BLaER1 treated with 17β-estradiol and CSF1 and Interleukin-3, amounts not matched to agents 10 nM and 100 nM (cell line): Measurements from ENCODE around the gene EMX1.

Source experiments
- H3K27ac ChIP-seq, 11 experiments: shearing (Covaris generic); formaldehyde crosslinking; 2 replicates each; pipeline ENCODE4 v1.8.1; 2022
- H3K27me3 ChIP-seq, 11 experiments: shearing (Covaris generic); formaldehyde crosslinking; 2 replicates each; pipeline ENCODE4 v1.8.1; 2022
- H3K36me3 ChIP-seq, 11 experiments: shearing (Covaris generic); formaldehyde crosslinking; 2 replicates each; pipeline ENCODE4 v1.8.1; 2022
- H3K4me1 ChIP-seq, 10 experiments: shearing (Covaris generic); formaldehyde crosslinking; 2 replicates each; pipeline ENCODE4 v1.8.1; 2022
- H3K4me2 ChIP-seq, 11 experiments: shearing (Covaris generic); formaldehyde crosslinking; 2 replicates each; pipeline ENCODE4 v1.8.1; 2022
- H3K4me3 ChIP-seq, 10 experiments: shearing (Covaris generic); formaldehyde crosslinking; 2 replicates each; pipeline ENCODE4 v1.8.1; 2022
- H3K9ac ChIP-seq, 11 experiments: shearing (Covaris generic); formaldehyde crosslinking; 2 replicates each; pipeline ENCODE4 v1.8.1; 2022
- H3K9me3 ChIP-seq, 11 experiments: shearing (Covaris generic); formaldehyde crosslinking; replicated peaks in 1 of 11; 2 replicates each; pipeline ENCODE4 v1.8.1; 2022
- H4K20me1 ChIP-seq, 11 experiments: shearing (Covaris generic); formaldehyde crosslinking; 2 replicates each; pipeline ENCODE4 v1.8.1; 2022
- Cebpa-rat ChIP-seq, 11 experiments: shearing (Covaris generic); IDR thresholded peaks; 2 replicates each; pipeline ENCODE4 v1.8.1; 2022

Gene EMX1

GRCh38 chr2:72917877-72918553, 696 bp downstream of the EMX1 start:
- H3K4me1 ChIP-seq = peaks cover 41 to 52% (median 46%) of the 10 kb centered on the region in 10 experiments
- no peak overlapping the region for H3K9ac ChIP-seq
- peaks cover 100% of the 10 kb centered on the region in 11 experiments for H3K27me3 ChIP-seq
- peak overlapping the region in 8 of 10 experiments; percentile 38 to 57 (median 48); a peak in 14 of 20 replicates for H3K4me3 ChIP-seq
- H3K36me3 ChIP-seq = no peaks in the 10 kb centered on the region
- H3K27ac ChIP-seq = no peak overlapping the region
- peaks cover 10 to 100% (median 87%) of the 10 kb centered on the region in 11 experiments; a peak in 20 of 22 replicates for H4K20me1 ChIP-seq
- peaks cover 0 to under 1% (median 0%) of the 10 kb centered on the region in 11 experiments; a peak in 1 of 22 replicates for H3K9me3 ChIP-seq
- H3K4me2 ChIP-seq = peak overlapping the region; percentile 76 to 97 (median 89)
- TF ChIP-seq Cebpa-rat (IDR thresholded peaks at IDR 0.05) = no peak

GRCh38 chr2:72919414-72920317, 2.3 kb downstream of the EMX1 start:
- H3K9ac ChIP-seq = no peak overlapping the region
- H3K36me3 ChIP-seq = no peaks in the 10 kb centered on the region
- peak overlapping the region; percentile 38 to 92 (median 65) for H3K4me2 ChIP-seq
- peak overlapping the region; percentile 13 to 55 (median 38); a peak in 14 of 20 replicates for H3K4me3 ChIP-seq
- H3K27me3 ChIP-seq = peaks cover 100% of the 10 kb centered on the region in 11 experiments
- no peak for TF ChIP-seq Cebpa-rat (IDR thresholded peaks at IDR 0.05)
- no peak overlapping the region for H3K27ac ChIP-seq
- H3K9me3 ChIP-seq = peaks cover 0 to 8% (median 0%) of the 10 kb centered on the region in 11 experiments; a peak in 1 of 22 replicates
- peaks cover 10 to 100% (median 93%) of the 10 kb centered on the region in 11 experiments; a peak in 20 of 22 replicates for H4K20me1 ChIP-seq
- H3K4me1 ChIP-seq = peaks cover 50 to 62% (median 55%) of the 10 kb centered on the region in 10 experiments

- peaks cover 100% of the 10 kb centered on the region in 11 experiments for H3K27me3 ChIP-seq
- H3K4me2 ChIP-seq = peak overlapping the region; percentile 38 to 92 (median 65)
- H3K4me3 ChIP-seq = peak overlapping the region; percentile 13 to 55 (median 38); a peak in 17 of 20 replicates
These were observed 3.2 kb downstream of the EMX1 start for GRCh38 chr2:72920318-72921087.

GRCh38 chr2:72921088-72921851, 4.0 kb downstream of the EMX1 start:
- Histone ChIP-seq H3K27me3 (peaks cover 100% of the 10 kb centered on the region in 11 experiments), H4K20me1 (peaks cover 10 to 96% (median 91%) of the 10 kb centered on the region in 11 experiments; a peak in 20 of 22 replicates), H3K27ac (no peak overlapping the region), H3K4me2 (peak overlapping the region in 8 of 11 experiments; percentile 45 to 92 (median 72); a peak in 6 of 22 replicates), H3K4me3 (peak overlapping the region in 6 of 10 experiments; percentile 20 to 55 (median 38); a peak in 7 of 20 replicates), H3K9me3 (peaks cover 0 to 8% (median 0%) of the 10 kb centered on the region in 11 experiments; a peak in 1 of 22 replicates), H3K36me3 (no peaks in the 10 kb centered on the region), H3K4me1 (peaks cover 38 to 49% (median 41%) of the 10 kb centered on the region in 10 experiments), H3K9ac (no peak overlapping the region)
- no peak for TF ChIP-seq Cebpa-rat (IDR thresholded peaks at IDR 0.05)

More at GRCh38 chr2:72920318-72921087, 3.2 kb downstream of the EMX1 start:
- peaks cover 10 to 100% (median 93%) of the 10 kb centered on the region in 11 experiments; a peak in 20 of 22 replicates for H4K20me1 ChIP-seq
- no peak overlapping the region for H3K27ac ChIP-seq
- no peak for TF ChIP-seq Cebpa-rat (IDR thresholded peaks at IDR 0.05)
- peaks cover 45 to 57% (median 48%) of the 10 kb centered on the region in 10 experiments for H3K4me1 ChIP-seq
- H3K36me3 ChIP-seq = no peaks in the 10 kb centered on the region
- H3K9me3 ChIP-seq = peaks cover 0 to 8% (median 0%) of the 10 kb centered on the region in 11 experiments; a peak in 1 of 22 replicates
- H3K9ac ChIP-seq = peak overlapping the region in 1 of 11 experiments; percentile 22; a peak in 1 of 22 replicates

- peaks cover 32 to 43% (median 35%) of the 10 kb centered on the region in 10 experiments for H3K4me1 ChIP-seq
These were observed 4.5 kb downstream of the EMX1 start for GRCh38 chr2:72921853-72922252.

GRCh38 chr2:72923833-72924352, 6.6 kb downstream of the EMX1 start:
- TF ChIP-seq Cebpa-rat (IDR thresholded peaks at IDR 0.05) = no peak
- Histone ChIP-seq H3K27ac (no peak overlapping the region), H3K4me1 (peaks cover 19 to 28% (median 24%) of the 10 kb centered on the region in 10 experiments; a peak in 19 of 20 replicates), H3K9ac (no peak overlapping the region), H3K27me3 (peaks cover 100% of the 10 kb centered on the region in 11 experiments), H3K4me2 (peak overlapping the region; percentile 24 to 79 (median 45); a peak in 20 of 22 replicates), H3K4me3 (peak overlapping the region in 5 of 10 experiments; percentile 1 to 34 (median 19); a peak in 5 of 20 replicates), H3K36me3 (no peaks in the 10 kb centered on the region), H4K20me1 (peaks cover 0 to 88% (median 71%) of the 10 kb centered on the region in 11 experiments; a peak in 20 of 22 replicates), H3K9me3 (peaks cover 0 to 8% (median 0%) of the 10 kb centered on the region in 11 experiments; a peak in 1 of 22 replicates)

More at GRCh38 chr2:72921853-72922252, 4.5 kb downstream of the EMX1 start:
- H3K27ac ChIP-seq = no peak overlapping the region
- H3K4me2 ChIP-seq = no peak overlapping the region
- H3K27me3 ChIP-seq = peaks cover 100% of the 10 kb centered on the region in 11 experiments
- peaks cover 10 to 96% (median 87%) of the 10 kb centered on the region in 11 experiments; a peak in 20 of 22 replicates for H4K20me1 ChIP-seq
- H3K9ac ChIP-seq = no peak overlapping the region
- no peak overlapping the region for H3K4me3 ChIP-seq
- H3K9me3 ChIP-seq = peaks cover 0 to 8% (median 0%) of the 10 kb centered on the region in 11 experiments; a peak in 1 of 22 replicates
- no peaks in the 10 kb centered on the region for H3K36me3 ChIP-seq
- TF ChIP-seq Cebpa-rat (IDR thresholded peaks at IDR 0.05) = no peak
